ENCODE data around the gene SEMA4D.

SEMA4D gene

DNA sequence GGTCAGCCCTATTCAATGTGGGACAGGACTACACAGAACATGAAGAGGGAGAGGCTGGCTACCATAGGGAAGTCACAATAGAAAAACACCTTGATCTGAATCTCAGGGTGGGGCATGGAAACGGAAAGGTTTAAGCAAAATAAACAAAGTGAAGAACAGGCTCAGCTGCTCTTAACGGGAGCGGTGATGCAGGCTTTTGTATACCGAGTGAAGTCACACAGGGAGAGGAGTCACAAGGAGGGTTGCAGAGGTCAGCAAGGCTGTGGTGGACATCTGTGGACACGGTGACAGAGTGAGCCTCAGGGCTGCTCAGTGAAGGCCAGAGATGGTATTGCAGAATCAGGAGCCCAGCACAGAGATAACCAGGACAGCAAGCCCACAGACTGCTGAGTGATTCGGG, 30.6 kb upstream of the SEMA4D start:
- DNase-seq, result no peak

- DNase-seq, result no peak
These were observed 30.2 kb upstream of the SEMA4D start for GRCh38 chr9:89528131-89528530.

DNA sequence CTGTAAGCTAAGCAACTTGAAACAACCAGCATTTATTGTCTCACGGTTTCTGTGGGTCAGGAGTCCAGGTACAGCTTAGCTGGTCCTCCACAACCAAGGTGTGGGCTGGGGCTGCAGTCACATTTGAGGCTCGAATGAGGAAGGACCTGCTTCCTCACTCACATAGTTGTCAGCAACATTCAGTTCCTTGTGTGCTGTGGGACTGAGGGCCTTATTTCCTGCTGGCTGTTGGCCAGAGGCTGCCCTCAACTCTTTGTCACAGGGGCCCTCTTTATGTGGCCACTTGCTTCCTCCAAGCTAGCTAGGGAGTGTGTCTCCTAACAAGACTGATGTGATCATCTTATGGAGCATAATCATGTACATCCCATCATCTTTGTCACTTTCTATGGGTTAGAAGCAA, 29.2 kb upstream of the SEMA4D start:
- no peak for DNase-seq

- no peak for DNase-seq
These were observed 28.8 kb upstream of the SEMA4D start for GRCh38 chr9:89526667-89527066.

DNA sequence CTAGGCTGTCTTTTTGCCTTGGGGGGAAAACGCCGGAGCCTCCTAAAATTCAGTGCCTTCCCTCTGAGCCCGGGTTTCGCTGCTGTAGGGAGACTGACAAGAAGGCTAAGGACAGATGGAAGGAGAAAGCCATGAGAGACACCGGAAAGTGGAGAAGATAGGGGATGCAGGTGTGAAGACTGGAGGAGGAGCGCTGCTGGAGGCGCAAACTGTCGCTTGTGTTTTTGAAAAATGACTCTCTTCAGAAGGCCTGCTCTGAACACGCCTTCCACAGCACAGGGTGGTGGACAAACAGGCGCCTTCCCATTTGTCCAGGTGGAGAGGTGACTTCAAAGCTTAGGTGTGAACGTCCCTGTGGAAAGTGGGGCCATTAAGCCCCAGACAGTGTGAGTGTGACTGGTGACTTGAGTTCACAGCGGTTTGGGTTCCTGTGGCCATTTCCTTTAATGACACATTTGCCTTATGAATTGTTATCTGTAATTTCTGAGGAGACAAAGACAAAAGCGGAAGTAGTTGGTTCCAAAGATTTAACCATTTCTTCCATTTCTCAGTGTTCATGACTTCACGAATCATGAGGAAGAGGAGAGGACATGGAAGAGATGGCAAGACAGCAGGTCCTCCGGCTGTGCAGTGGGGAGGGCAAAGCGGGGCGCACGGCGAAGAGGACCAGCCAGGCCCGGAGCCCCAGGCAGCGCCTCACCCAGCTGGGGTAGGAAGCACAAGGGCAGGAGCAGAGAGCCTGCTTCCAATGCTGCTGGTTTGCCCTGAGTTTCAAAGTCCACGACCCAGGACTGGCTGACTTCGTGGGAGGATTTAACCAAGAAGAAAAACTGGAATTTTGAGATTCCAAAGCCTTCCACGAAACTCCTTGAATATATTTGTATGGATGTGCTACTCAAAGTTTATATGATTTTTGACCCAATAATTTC, 27.8 kb upstream of the SEMA4D start:
- DNase-seq, result no peak

DNA sequence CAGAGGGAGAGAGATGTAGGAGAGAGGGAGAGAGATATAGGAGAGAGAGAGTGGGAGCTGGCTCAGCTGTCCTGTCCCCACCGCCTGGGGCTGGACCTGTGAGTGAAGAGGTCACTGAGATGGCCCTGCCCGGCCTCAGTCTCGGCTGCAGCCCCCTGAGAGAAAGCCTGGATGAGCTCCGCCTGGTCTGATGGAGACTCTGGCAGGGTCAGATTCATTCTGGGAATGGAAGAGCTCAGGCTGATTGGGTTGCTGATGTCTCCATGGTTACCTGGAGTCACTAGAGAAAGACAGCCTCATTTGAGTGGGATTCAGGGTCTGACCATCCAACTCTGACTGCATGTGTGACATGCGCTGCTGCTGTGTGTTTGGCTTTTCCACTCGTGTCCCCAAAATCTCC, 27.1 kb upstream of the SEMA4D start:
- no peak for DNase-seq

DNA sequence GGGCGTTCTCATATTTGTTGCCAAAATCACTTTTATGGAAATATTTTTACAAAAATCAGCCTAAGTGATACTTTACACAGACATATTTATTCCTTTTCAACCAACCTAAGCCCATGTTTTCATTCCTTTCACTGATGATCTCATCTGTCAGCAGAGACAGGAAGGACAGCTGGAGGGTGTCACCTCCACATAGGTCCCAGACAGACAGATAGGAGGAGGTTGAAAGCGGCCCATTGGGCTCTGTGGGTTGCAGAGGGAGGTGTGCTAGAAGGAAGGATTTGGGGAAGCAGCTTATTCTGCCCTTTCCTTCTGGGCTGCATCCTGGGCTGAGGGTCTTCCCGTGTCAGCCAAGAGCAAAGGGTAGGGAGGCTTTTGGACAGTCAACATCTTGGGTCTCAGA, 26.0 kb upstream of the SEMA4D start:
- peak; percentile 59 for DNase-seq

DNA sequence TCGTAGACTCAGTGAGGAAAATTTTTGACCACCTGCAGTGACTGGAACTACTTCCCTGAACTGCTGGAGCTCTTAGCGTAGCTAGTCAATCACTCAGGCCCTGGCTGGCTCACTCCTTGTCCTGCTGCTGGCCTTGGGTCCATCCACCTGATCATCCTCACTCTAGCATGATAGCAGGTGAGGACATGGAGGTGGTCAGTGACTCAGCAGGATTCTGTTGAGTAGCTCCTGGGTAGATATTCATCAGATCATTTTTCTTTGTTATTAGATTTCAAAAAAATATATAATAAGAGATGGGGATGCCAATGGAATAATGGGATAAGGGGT, 25.0 kb upstream of the SEMA4D start:
- DNase-seq, result no peak

DNA sequence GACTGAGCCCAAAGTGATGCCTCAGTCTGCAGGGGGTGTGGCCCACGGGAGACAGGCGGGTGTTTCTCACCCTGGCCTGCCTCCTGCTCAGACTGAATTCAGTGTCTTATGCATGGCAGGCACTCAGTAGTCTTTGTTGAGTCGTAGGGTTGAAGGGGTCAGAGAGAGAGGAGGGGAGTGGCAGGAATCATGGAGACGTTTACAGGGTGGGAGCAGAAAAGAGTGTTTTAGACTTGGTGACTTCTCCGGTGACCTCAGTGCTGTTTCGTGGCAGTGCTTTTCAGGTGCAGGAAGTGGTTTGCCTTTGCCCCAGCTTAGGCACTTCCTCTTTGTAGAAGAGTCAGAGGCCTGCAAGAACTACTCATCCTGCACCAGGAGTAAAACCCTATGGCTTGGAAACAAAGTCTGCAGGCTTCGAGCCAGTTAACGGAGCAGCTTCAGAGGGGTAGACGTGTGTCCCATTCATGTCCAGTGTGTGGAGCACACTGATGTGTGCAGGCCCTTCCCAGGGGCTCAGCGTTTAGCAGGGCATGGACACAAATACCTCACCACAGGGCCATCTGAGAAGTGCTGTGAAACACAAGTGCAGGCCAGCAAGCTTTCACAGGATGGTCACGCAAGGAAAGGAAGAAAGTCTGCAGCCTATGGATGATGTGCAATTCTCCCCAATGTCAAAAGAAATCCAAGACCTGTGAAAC, 24.5 kb upstream of the SEMA4D start:
- peak; percentile 71 for DNase-seq

GRCh38 chr9:89519366-89519805, 21.5 kb upstream of the SEMA4D start:
- no peak for DNase-seq

- DNase-seq, result peak; percentile 22
These were observed 20.8 kb upstream of the SEMA4D start for GRCh38 chr9:89518466-89519365.

DNA sequence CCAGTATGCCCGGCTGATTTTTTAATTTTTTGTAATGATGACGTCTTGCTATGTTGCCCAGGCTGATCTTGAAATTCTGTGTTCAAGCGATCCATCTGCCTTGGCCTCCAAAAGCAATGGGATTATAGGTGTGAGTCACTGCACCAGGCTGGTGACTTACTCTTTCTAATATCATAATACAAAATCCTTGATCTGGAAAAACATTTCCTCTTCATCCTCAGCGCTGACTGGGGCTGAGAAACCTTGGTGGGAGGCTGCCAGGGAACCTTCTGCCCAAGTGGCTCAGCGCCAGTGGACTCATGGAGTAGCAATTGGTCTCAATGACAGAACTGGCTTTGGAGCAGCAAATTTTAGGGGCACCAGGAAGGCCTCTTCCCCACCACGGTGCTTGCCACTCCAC, 17.5 kb upstream of the SEMA4D start:
- DNase-seq, result no peak

- peak; percentile 0 for DNase-seq
These were observed 17.0 kb upstream of the SEMA4D start for GRCh38 chr9:89514956-89515355.

GRCh38 chr9:89514337-89514736, 16.4 kb upstream of the SEMA4D start:
- DNase-seq, result no peak

- DNase-seq, result no peak
These were observed 15.9 kb upstream of the SEMA4D start for GRCh38 chr9:89513837-89514236.

DNA sequence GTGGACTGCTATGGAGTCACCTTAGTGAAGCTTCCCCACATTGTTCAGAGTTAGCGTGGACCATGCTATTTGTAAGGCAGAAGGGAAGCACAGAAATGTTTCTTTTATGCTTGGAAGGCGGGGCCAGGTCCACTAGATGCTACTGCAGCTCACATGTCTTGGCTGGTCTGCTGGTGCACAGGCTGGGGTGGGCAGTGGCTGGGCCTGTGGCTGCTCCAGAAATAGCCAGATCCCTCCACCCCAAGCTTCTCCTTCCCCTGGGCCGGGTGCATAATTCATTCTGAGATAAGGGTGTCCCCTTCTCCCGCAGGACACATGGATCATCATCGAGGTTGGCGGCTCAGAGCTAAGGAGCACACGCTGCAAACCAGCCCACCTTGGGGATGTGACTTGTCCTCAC, 14.5 kb upstream of the SEMA4D start:
- DNase-seq, result peak; percentile 11

GRCh38 chr9:89508951-89509615, 11.2 kb upstream of the SEMA4D start:
- DNase-seq, result no peak

- no peak for DNase-seq
These were observed 8.0 kb upstream of the SEMA4D start for GRCh38 chr9:89505911-89506310.

GRCh38 chr9:89505048-89505447, 7.1 kb upstream of the SEMA4D start:
- no peak for DNase-seq

- DNase-seq, result no peak
These were observed 4.8 kb upstream of the SEMA4D start for GRCh38 chr9:89502671-89503070.

- DNase-seq, result peak; percentile 72
These were observed 4.2 kb upstream of the SEMA4D start for GRCh38 chr9:89502038-89502601.

- DNase-seq, result no peak
These were observed 3.5 kb upstream of the SEMA4D start for GRCh38 chr9:89501311-89501898.
